ENCODE results near the gene IL25. TPM values are rescaled to one million over a fixed set of nuclear protein-coding genes. Genes with fewer than 3 reads are reported as not detected.

IL25 gene
- total and polyA plus RNA-seq, 2 of the 4 experiments (the other 2 are of a cell fraction), result not detected

DNA sequence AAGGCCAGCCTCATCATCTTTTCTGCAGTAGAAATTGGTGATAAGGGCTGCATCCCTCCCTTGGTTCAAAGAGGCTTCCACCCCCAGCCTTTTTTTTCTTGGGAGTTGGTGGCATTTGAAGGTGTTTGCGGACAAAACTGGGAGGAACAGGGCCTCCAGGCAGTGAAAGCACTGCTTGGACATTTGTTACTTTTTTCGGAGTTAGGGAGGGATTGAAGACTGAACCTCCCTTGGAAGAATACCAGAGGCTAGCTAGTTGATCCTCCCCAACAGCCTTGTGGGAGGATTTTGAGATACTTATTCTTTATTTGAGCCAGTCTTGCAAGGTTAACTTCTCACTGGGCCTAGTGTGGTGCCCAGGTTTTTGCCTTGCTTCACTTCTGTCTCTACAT, 48.2 kb upstream of the IL25 start:
- Histone ChIP-seq H3K23ac (ENCODE audit: low read depth, low read length) (no peak overlapping the region), H3K4ac (ENCODE audit: low read depth, low read length) (no peak overlapping the region), H3K9ac (ENCODE audit: low read depth, low read length) (no peak overlapping the region), H2BK120ac (ENCODE audit: low read depth, low read length) (no peak overlapping the region), H3K9me1 (ENCODE audit: insufficient read depth, low read length) (no peaks in the 10 kb centered on the region), H3K27me3 (ENCODE audit: control insufficient read depth, insufficient read depth, low read length) (no peaks in the 10 kb centered on the region), H2AFZ (replicated peaks; ENCODE audit: low read length, poor library complexity) (no peak overlapping the region), H3K14ac (replicated peaks; ENCODE audit: low read depth, low read length) (no peak overlapping the region), H4K8ac (ENCODE audit: low read depth in 2 of 2, low read length in 2 of 2) (no peak overlapping the region), H3K9me3 (ENCODE audit: control insufficient read depth, insufficient read depth, low read length) (no peaks in the 10 kb centered on the region), H4K91ac (ENCODE audit: insufficient read depth, low read depth, low read length) (no peak overlapping the region), H2AK5ac (ENCODE audit: low read depth, low read length) (no peak overlapping the region), H3K18ac (ENCODE audit: low read depth, low read length) (no peak overlapping the region), H3K79me1 (ENCODE audit: low read depth in 1 of 2, low read length in 2 of 2) (peaks cover 18 to 39% of the 10 kb centered on the region in 2 experiments), H3K27ac (ENCODE audit: insufficient read depth, low read length) (no peak overlapping the region), H3K4me3 (ENCODE audit: insufficient read depth, low read depth, low read length) (no peak overlapping the region), H2AK9ac (replicated peaks; ENCODE audit: low read depth, low read length, poor library complexity) (no peak overlapping the region), H2BK15ac (ENCODE audit: low read depth, low read length) (no peak overlapping the region), H3K4me2 (ENCODE audit: low read depth, low read length) (no peak overlapping the region), H3K36me3 (ENCODE audit: control insufficient read depth, insufficient read depth, low read length) (peaks cover 27% of the 10 kb centered on the region), H4K5ac (ENCODE audit: low read depth, low read length) (no peak overlapping the region), H3K4me1 (ENCODE audit: control insufficient read depth, insufficient read depth, low read length) (peaks cover 6% of the 10 kb centered on the region; the same call in 1 of the 2 replicates), H2BK5ac (ENCODE audit: low read depth, low read length, poor library complexity, severe bottlenecking) (no peak overlapping the region), H4K20me1 (ENCODE audit: insufficient read depth, low read length) (peaks cover 16% of the 10 kb centered on the region; the same call in 1 of the 2 replicates), H3K56ac (ENCODE audit: extremely low read depth, insufficient read depth, low read length) (no peak overlapping the region), H2BK20ac (ENCODE audit: low read depth, low read length) (no peak overlapping the region)
- TF ChIP-seq BHLHE40 (IDR thresholded peaks at IDR 0.05; ENCODE audit: low read depth, low read length), result no peak
- TF ChIP-seq, protein P1, sequence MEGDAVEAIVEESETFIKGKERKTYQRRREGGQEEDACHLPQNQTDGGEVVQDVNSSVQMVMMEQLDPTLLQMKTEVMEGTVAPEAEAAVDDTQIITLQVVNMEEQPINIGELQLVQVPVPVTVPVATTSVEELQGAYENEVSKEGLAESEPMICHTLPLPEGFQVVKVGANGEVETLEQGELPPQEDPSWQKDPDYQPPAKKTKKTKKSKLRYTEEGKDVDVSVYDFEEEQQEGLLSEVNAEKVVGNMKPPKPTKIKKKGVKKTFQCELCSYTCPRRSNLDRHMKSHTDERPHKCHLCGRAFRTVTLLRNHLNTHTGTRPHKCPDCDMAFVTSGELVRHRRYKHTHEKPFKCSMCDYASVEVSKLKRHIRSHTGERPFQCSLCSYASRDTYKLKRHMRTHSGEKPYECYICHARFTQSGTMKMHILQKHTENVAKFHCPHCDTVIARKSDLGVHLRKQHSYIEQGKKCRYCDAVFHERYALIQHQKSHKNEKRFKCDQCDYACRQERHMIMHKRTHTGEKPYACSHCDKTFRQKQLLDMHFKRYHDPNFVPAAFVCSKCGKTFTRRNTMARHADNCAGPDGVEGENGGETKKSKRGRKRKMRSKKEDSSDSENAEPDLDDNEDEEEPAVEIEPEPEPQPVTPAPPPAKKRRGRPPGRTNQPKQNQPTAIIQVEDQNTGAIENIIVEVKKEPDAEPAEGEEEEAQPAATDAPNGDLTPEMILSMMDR (conservative IDR thresholded peaks at IDR 0.05; ENCODE audit: low read depth, low read length), result no peak
- TF ChIP-seq FOS (IDR thresholded peaks at IDR 0.05; ENCODE audit: low read depth, low read length), result no peak
- no peak for TF ChIP-seq MAFK (IDR thresholded peaks at IDR 0.05; ENCODE audit: low read depth, low read length)
- TF ChIP-seq RAD21 (IDR thresholded peaks at IDR 0.05; ENCODE audit: low read length), result no peak
- TF ChIP-seq CEBPB (IDR thresholded peaks at IDR 0.05; ENCODE audit: low read depth, low read length), result no peak
- TF ChIP-seq, protein P2, sequence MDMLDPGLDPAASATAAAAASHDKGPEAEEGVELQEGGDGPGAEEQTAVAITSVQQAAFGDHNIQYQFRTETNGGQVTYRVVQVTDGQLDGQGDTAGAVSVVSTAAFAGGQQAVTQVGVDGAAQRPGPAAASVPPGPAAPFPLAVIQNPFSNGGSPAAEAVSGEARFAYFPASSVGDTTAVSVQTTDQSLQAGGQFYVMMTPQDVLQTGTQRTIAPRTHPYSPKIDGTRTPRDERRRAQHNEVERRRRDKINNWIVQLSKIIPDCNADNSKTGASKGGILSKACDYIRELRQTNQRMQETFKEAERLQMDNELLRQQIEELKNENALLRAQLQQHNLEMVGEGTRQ (IDR thresholded peaks at IDR 0.05; ENCODE audit: low read depth, low read length), result no peak
- TF ChIP-seq RCOR1 (IDR thresholded peaks at IDR 0.05; ENCODE audit: insufficient replicate concordance, low read length), result no peak
- no peak for TF ChIP-seq NFE2L2 (IDR thresholded peaks at IDR 0.05; ENCODE audit: low read depth, low read length)
- ChIA-PET POLR2A (ENCODE audit: unreplicated experiment) (no interaction called here), CTCF (interaction anchor here (0.9 kb wide), 1 partner anchor 139 kb away, joined by 6 read pairs; no protein-coding TSS in a partner anchor)
- no TSS peak for BruUV-seq (replicated peaks)
- no CpG with 5 or more reads among the region's 2 CpGs for WGBS, 2 experiments (ENCODE audit: extremely low coverage in 2 of 2, insufficient read length in 1 of 2)
- ATAC-seq (ENCODE audit: low read depth), result no peak
- intact Hi-C loops (cut with micrococcal nuclease), result no loop called here
- in situ Hi-C loops (cut with MboI; ENCODE audit: low sequenced_read_pairs), result loop anchor here (10.0 to 25.0 kb wide), 5 partner anchors 50 to 1113 kb away; partner anchors contain the start of genes CBLN3, CMTM5, EMC9 and FITM1
- DNase-seq, result no peak
- dilution Hi-C loops (cut with HindIII; ENCODE audit: low sequenced_read_pairs, unreplicated experiment), result no loop called here
